ENCODE data around the gene SNX2.

SNX2 gene

GRCh38 chr5:122789461-122790171 lies 14.7 kb downstream of the SNX2 start:
- no peak overlapping the region for H3K4me3 ChIP-seq (ENCODE audit: low read depth, low read length)
- in situ Hi-C loops (cut with HindIII; ENCODE audit: low sequenced_read_pairs): no loop called here
- DNase-seq (ENCODE audit: low read depth): no peak
- TF ChIP-seq CTCF (IDR thresholded peaks at IDR 0.05; ENCODE audit: low read depth, low read length, missing control alignments): no peak

GRCh38 chr5:122790354-122791103 lies 15.6 kb downstream of the SNX2 start:
- in situ Hi-C loops (cut with HindIII; ENCODE audit: low sequenced_read_pairs): no loop called here

GRCh38 chr5:122805481-122805880 lies 30.6 kb downstream of the SNX2 start:
- DNase-seq (ENCODE audit: low read depth): no peak
- in situ Hi-C loops (cut with HindIII; ENCODE audit: low sequenced_read_pairs): no loop called here
- no peak for TF ChIP-seq CTCF (IDR thresholded peaks at IDR 0.05; ENCODE audit: low read depth, low read length, missing control alignments)
- H3K4me3 ChIP-seq (ENCODE audit: low read depth, low read length): no peak overlapping the region

More at GRCh38 chr5:122790354-122791103, 15.6 kb downstream of the SNX2 start:
- no peak for DNase-seq (ENCODE audit: low read depth)
- TF ChIP-seq CTCF (IDR thresholded peaks at IDR 0.05; ENCODE audit: low read depth, low read length, missing control alignments): no peak
- H3K4me3 ChIP-seq (ENCODE audit: low read depth, low read length): no peak overlapping the region

GRCh38 chr5:122810405-122810804 lies 35.5 kb downstream of the SNX2 start:
- in situ Hi-C loops (cut with HindIII; ENCODE audit: low sequenced_read_pairs): no loop called here
- no peak for TF ChIP-seq CTCF (IDR thresholded peaks at IDR 0.05; ENCODE audit: low read depth, low read length, missing control alignments)
- H3K4me3 ChIP-seq (ENCODE audit: low read depth, low read length): no peak overlapping the region
- no peak for DNase-seq (ENCODE audit: low read depth)

- TF ChIP-seq CTCF (IDR thresholded peaks at IDR 0.05; ENCODE audit: low read depth, low read length, missing control alignments): no peak
- H3K4me3 ChIP-seq (ENCODE audit: low read depth, low read length): no peak overlapping the region
- in situ Hi-C loops (cut with HindIII; ENCODE audit: low sequenced_read_pairs): no loop called here
- DNase-seq (ENCODE audit: low read depth): no peak
These were observed 40.4 kb downstream of the SNX2 start for GRCh38 chr5:122815218-122815767.

- DNase-seq (ENCODE audit: low read depth): no peak
- no peak for TF ChIP-seq CTCF (IDR thresholded peaks at IDR 0.05; ENCODE audit: low read depth, low read length, missing control alignments)
- in situ Hi-C loops (cut with HindIII; ENCODE audit: low sequenced_read_pairs): no loop called here
- no peak overlapping the region for H3K4me3 ChIP-seq (ENCODE audit: low read depth, low read length)
These were observed 41.9 kb downstream of the SNX2 start for GRCh38 chr5:122816756-122817155.

All from astrocyte of the cerebellum (primary cell).